ENCODE data around the gene DNAJC3. TPM values are rescaled to one million over a fixed set of nuclear protein-coding genes. Genes with fewer than 3 reads are reported as not detected.

The DNAJC3 gene
- total RNA-seq, 1 experiment from 2014 or later = 19.7 TPM

DNA sequence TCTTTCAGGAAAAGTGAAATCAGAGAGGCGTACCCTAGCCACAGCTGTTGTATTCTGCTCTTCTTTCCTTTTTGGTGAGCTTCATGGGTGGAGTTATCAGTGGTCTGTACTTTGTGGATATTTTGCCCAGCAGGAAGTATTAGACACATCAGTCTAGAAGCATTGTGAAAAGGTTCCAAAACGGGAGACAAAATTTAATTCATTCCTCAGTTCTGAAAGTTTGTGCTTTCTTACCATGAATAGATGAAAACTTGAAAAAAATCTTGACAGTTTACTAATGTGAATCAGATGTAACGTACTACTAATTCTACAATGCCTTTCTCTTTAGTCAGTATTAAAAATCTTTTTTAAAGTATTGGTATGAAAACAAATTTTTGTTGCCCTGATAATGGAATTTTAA is 116.8 kb downstream of the DNAJC3 start:
- H3K9ac ChIP-seq (ENCODE audit: low read length) = no peak overlapping the region
- no peaks in the 10 kb centered on the region for H4K20me1 ChIP-seq (ENCODE audit: insufficient read depth, low read depth, low read length)
- DNase-seq = no peak
- H3K27me3 ChIP-seq (ENCODE audit: low read length) = no peaks in the 10 kb centered on the region
- no peaks in the 10 kb centered on the region for H3K9me2 ChIP-seq (replicated peaks; ENCODE audit: insufficient read depth, low read length)
- H3K36me3 ChIP-seq (ENCODE audit: insufficient read depth, low read length) = peaks cover 24% of the 10 kb centered on the region
- no peak overlapping the region for H3K4me2 ChIP-seq (ENCODE audit: low read depth, low read length, poor library complexity, severe bottlenecking)
- H3K4me1 ChIP-seq (ENCODE audit: low read length) = no peaks in the 10 kb centered on the region
- H3K4me3 ChIP-seq (ENCODE audit: low read length) = no peak overlapping the region
- H3K9me3 ChIP-seq (ENCODE audit: low read length) = no peaks in the 10 kb centered on the region
- no peaks in the 10 kb centered on the region for H3K79me2 ChIP-seq (ENCODE audit: low read length)
- H3K27ac ChIP-seq (ENCODE audit: low read length) = no peak overlapping the region
- no peak overlapping the region for H2AFZ ChIP-seq (ENCODE audit: low read length)

DNA sequence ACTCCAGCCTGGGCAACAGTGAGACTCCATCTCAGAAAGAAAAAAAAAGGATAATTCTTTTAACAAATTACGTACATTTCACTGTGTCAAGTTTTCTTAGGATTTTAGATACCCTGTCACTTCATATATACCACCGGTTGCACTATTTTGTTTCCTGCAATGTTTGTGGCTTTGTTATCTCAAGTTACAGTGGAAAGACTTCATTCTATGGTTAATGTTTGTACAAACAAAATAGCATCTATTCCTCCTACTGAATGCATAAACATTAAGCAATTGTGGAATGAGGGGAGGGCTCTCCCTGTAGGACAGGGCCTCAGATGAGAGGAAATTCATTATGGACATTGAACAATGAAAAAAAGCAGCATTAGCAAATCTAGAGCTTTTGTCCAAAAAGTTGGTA is 120.1 kb downstream of the DNAJC3 start:
- H3K9ac ChIP-seq (ENCODE audit: low read length) = no peak overlapping the region
- no peak overlapping the region for H3K4me3 ChIP-seq (ENCODE audit: low read length)
- H3K9me2 ChIP-seq (replicated peaks; ENCODE audit: insufficient read depth, low read length) = no peaks in the 10 kb centered on the region
- H3K9me3 ChIP-seq (ENCODE audit: low read length) = no peaks in the 10 kb centered on the region
- H3K36me3 ChIP-seq (ENCODE audit: insufficient read depth, low read length) = peaks cover 12% of the 10 kb centered on the region; the same call in 1 of the 2 replicates
- H3K4me1 ChIP-seq (ENCODE audit: low read length) = no peaks in the 10 kb centered on the region
- H3K79me2 ChIP-seq (ENCODE audit: low read length) = no peaks in the 10 kb centered on the region
- H4K20me1 ChIP-seq (ENCODE audit: insufficient read depth, low read depth, low read length) = no peaks in the 10 kb centered on the region
- DNase-seq = no peak
- no peak overlapping the region for H2AFZ ChIP-seq (ENCODE audit: low read length)
- no peak overlapping the region for H3K27ac ChIP-seq (ENCODE audit: low read length)
- H3K4me2 ChIP-seq (ENCODE audit: low read depth, low read length, poor library complexity, severe bottlenecking) = no peak overlapping the region
- H3K27me3 ChIP-seq (ENCODE audit: low read length) = no peaks in the 10 kb centered on the region

DNA sequence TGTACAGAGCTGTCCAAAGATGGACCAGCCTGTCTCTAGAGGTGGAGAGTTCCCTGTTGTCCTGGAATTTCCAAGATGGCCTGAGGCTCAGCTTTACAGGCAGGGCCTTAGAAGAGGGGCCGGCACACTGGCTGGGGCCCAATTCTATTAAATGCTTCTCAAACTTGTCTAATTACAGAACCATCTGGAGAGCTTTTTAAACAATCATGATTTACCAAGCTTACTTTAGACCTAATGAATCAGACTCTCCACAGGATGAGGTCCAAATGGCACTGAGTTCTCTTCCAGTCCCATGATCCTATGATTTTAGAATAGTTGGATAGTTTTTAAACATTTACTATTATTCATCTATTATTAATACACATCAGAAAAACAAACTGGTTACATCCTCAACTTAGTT is 123.5 kb downstream of the DNAJC3 start:
- no peaks in the 10 kb centered on the region for H3K27me3 ChIP-seq (ENCODE audit: low read length)
- H3K9ac ChIP-seq (ENCODE audit: low read length) = no peak overlapping the region
- H3K9me2 ChIP-seq (replicated peaks; ENCODE audit: insufficient read depth, low read length) = no peaks in the 10 kb centered on the region
- H4K20me1 ChIP-seq (ENCODE audit: insufficient read depth, low read depth, low read length) = no peaks in the 10 kb centered on the region
- H3K9me3 ChIP-seq (ENCODE audit: low read length) = no peaks in the 10 kb centered on the region
- no peak overlapping the region for H3K4me2 ChIP-seq (ENCODE audit: low read depth, low read length, poor library complexity, severe bottlenecking)
- H3K4me1 ChIP-seq (ENCODE audit: low read length) = no peaks in the 10 kb centered on the region
- H3K27ac ChIP-seq (ENCODE audit: low read length) = no peak overlapping the region
- no peak overlapping the region for H2AFZ ChIP-seq (ENCODE audit: low read length)
- no peaks in the 10 kb centered on the region for H3K79me2 ChIP-seq (ENCODE audit: low read length)
- no peak overlapping the region for H3K4me3 ChIP-seq (ENCODE audit: low read length)
- no peaks in the 10 kb centered on the region for H3K36me3 ChIP-seq (ENCODE audit: insufficient read depth, low read length)
- DNase-seq = no peak

DNA sequence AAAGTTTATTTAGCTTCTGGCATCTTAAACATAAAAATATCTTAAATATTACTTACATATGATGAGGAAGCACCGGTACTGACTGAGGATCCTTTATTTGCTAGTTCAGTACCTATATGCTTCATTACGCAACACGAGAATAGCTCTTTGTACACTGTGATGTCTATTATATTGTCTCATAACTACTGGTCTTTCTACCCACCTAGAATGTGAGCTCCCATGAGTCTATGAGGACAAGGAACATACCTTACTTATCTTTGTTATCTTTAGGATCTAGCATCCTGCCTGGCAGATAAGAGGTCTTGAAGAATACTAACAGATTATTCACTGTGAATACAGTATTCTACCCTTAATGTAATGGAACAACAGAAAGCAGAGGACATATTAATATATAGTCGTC is 124.9 kb downstream of the DNAJC3 start:
- DNase-seq = no peak
- H3K4me1 ChIP-seq (ENCODE audit: low read length) = no peaks in the 10 kb centered on the region
- H4K20me1 ChIP-seq (ENCODE audit: insufficient read depth, low read depth, low read length) = no peaks in the 10 kb centered on the region
- H3K27me3 ChIP-seq (ENCODE audit: low read length) = no peaks in the 10 kb centered on the region
- no peaks in the 10 kb centered on the region for H3K9me2 ChIP-seq (replicated peaks; ENCODE audit: insufficient read depth, low read length)
- H2AFZ ChIP-seq (ENCODE audit: low read length) = no peak overlapping the region
- H3K9me3 ChIP-seq (ENCODE audit: low read length) = no peaks in the 10 kb centered on the region
- no peak overlapping the region for H3K4me3 ChIP-seq (ENCODE audit: low read length)
- H3K79me2 ChIP-seq (ENCODE audit: low read length) = 0 out of 2 replicates have a peak, but pooled peaks cover 2% of the 10 kb centered on the region
- no peak overlapping the region for H3K9ac ChIP-seq (ENCODE audit: low read length)
- no peaks in the 10 kb centered on the region for H3K36me3 ChIP-seq (ENCODE audit: insufficient read depth, low read length)
- H3K27ac ChIP-seq (ENCODE audit: low read length) = no peak overlapping the region
- no peak overlapping the region for H3K4me2 ChIP-seq (ENCODE audit: low read depth, low read length, poor library complexity, severe bottlenecking)

DNA sequence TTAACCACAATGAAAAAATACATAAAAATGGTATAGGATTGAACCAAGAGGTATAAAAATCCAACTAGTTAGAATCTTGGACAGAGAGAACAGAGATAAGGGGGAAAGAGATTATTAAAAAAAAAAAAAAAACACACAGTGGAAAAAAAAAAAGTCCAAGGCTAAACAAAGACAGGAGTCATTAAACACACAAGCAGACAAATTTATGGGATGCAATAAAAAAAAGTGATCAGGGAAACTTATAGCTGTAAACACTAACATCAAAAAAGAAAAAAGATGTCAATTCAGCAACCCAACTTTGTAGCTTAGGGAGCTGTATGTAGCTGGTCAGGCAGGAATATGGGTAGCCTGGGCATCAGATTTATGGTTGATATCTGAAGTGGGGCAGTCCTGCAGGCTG is 129.0 kb downstream of the DNAJC3 start:
- Histone ChIP-seq H3K9ac (ENCODE audit: low read length) (no peak overlapping the region), H3K4me3 (ENCODE audit: low read length) (no peak overlapping the region), H4K20me1 (ENCODE audit: insufficient read depth, low read depth, low read length) (no peaks in the 10 kb centered on the region), H3K36me3 (ENCODE audit: insufficient read depth, low read length) (no peaks in the 10 kb centered on the region; the same call in 1 of the 2 replicates), H3K79me2 (ENCODE audit: low read length) (0 out of 2 replicates have a peak, but pooled peaks cover 2% of the 10 kb centered on the region), H3K9me2 (replicated peaks; ENCODE audit: insufficient read depth, low read length) (no peaks in the 10 kb centered on the region), H3K4me2 (ENCODE audit: low read depth, low read length, poor library complexity, severe bottlenecking) (no peak overlapping the region), H3K27ac (ENCODE audit: low read length) (no peak overlapping the region), H2AFZ (ENCODE audit: low read length) (no peak overlapping the region), H3K9me3 (ENCODE audit: low read length) (no peaks in the 10 kb centered on the region), H3K27me3 (ENCODE audit: low read length) (no peaks in the 10 kb centered on the region), H3K4me1 (ENCODE audit: low read length) (no peaks in the 10 kb centered on the region; the same call in 1 of the 2 replicates)
- DNase-seq = no peak

DNA sequence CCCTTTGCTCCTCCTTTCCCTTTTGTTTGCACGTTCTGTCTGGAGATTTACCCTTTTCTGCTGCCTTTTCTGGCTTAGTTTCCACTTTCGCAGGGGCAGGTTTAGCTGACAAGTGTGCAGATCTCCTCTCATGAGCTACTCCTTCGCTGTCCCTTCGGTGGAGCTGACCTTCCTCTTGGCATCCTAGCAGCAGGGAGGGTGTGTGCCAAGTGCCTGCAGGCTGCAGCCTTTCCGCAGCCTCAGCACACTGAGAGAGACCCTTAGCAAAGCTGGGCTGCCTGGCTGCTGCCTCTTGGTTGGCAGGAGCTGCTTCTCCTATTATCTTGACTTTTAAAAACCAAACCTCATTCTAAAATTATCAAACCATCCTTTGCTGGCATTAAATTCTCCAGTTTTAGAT is 132.5 kb downstream of the DNAJC3 start:
- no peak overlapping the region for H3K27ac ChIP-seq (ENCODE audit: low read length)
- H3K4me3 ChIP-seq (ENCODE audit: low read length) = no peak overlapping the region
- H3K4me2 ChIP-seq (ENCODE audit: low read depth, low read length, poor library complexity, severe bottlenecking) = no peak overlapping the region
- no peaks in the 10 kb centered on the region for H4K20me1 ChIP-seq (ENCODE audit: insufficient read depth, low read depth, low read length)
- H3K9me2 ChIP-seq (replicated peaks; ENCODE audit: insufficient read depth, low read length) = no peaks in the 10 kb centered on the region
- no peak overlapping the region for H2AFZ ChIP-seq (ENCODE audit: low read length)
- no peak for DNase-seq
- no peaks in the 10 kb centered on the region for H3K9me3 ChIP-seq (ENCODE audit: low read length)
- no peaks in the 10 kb centered on the region for H3K27me3 ChIP-seq (ENCODE audit: low read length)
- H3K79me2 ChIP-seq (ENCODE audit: low read length) = 0 out of 2 replicates have a peak, but pooled peaks cover 2% of the 10 kb centered on the region
- H3K36me3 ChIP-seq (ENCODE audit: insufficient read depth, low read length) = peaks cover 6% of the 10 kb centered on the region
- H3K4me1 ChIP-seq (ENCODE audit: low read length) = no peaks in the 10 kb centered on the region; the same call in 1 of the 2 replicates
- H3K9ac ChIP-seq (ENCODE audit: low read length) = no peak overlapping the region

DNA sequence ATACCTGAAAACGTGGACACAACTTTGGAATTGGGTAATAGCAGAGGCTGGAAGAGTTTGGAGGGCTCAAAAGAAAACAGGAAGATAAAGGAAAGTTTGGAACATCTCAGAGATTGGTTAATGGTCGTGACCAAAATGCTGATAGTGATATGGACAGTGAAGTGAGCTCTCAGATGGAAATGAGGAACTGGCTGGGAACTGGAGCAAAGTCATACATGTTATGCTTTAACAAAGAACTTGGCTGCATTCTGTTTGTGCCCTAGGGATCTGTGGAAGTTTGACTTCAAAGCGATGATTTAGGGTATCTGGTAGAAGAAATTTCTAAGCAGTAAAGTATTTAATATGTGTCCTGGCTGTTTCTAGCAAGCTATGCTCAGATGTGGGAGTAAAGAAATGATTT is 136.2 kb downstream of the DNAJC3 start:
- H3K4me1 ChIP-seq (ENCODE audit: low read length) = no peaks in the 10 kb centered on the region; the same call in 1 of the 2 replicates
- no peak overlapping the region for H3K4me2 ChIP-seq (ENCODE audit: low read depth, low read length, poor library complexity, severe bottlenecking)
- H3K9ac ChIP-seq (ENCODE audit: low read length) = no peak overlapping the region
- no peaks in the 10 kb centered on the region for H3K27me3 ChIP-seq (ENCODE audit: low read length)
- no peaks in the 10 kb centered on the region for H3K9me3 ChIP-seq (ENCODE audit: low read length)
- H3K79me2 ChIP-seq (ENCODE audit: low read length) = no peaks in the 10 kb centered on the region
- peaks cover 12% of the 10 kb centered on the region for H3K36me3 ChIP-seq (ENCODE audit: insufficient read depth, low read length)
- DNase-seq = no peak
- H3K4me3 ChIP-seq (ENCODE audit: low read length) = no peak overlapping the region
- no peak overlapping the region for H3K27ac ChIP-seq (ENCODE audit: low read length)
- H4K20me1 ChIP-seq (ENCODE audit: insufficient read depth, low read depth, low read length) = no peaks in the 10 kb centered on the region
- no peaks in the 10 kb centered on the region for H3K9me2 ChIP-seq (replicated peaks; ENCODE audit: insufficient read depth, low read length)
- no peak overlapping the region for H2AFZ ChIP-seq (ENCODE audit: low read length)

DNA sequence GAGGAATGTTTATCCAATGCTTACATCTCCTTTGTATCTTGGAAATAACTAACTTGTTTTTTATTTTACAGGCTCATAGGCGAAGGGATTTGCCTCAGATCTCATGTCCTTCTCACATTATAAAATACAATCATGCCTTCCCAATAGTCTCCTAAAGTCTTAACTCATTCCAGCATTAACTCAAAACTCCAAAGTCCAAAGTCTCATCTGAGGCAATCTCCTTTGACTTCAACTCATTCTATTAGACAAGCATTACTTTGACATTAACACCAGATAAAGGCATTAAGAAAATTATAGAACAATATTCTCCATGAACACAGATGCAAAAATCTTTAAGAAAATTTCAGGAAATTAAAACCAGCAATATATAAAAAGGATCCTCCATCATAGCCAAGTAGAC is 137.6 kb downstream of the DNAJC3 start:
- H3K9me2 ChIP-seq (replicated peaks; ENCODE audit: insufficient read depth, low read length) = no peaks in the 10 kb centered on the region
- H4K20me1 ChIP-seq (ENCODE audit: insufficient read depth, low read depth, low read length) = no peaks in the 10 kb centered on the region
- no peak overlapping the region for H3K4me3 ChIP-seq (ENCODE audit: low read length)
- H3K9ac ChIP-seq (ENCODE audit: low read length) = no peak overlapping the region
- no peak for DNase-seq
- no peak overlapping the region for H2AFZ ChIP-seq (ENCODE audit: low read length)
- H3K9me3 ChIP-seq (ENCODE audit: low read length) = no peaks in the 10 kb centered on the region
- no peaks in the 10 kb centered on the region; the same call in 1 of the 2 replicates for H3K4me1 ChIP-seq (ENCODE audit: low read length)
- H3K79me2 ChIP-seq (ENCODE audit: low read length) = no peaks in the 10 kb centered on the region
- no peak overlapping the region for H3K27ac ChIP-seq (ENCODE audit: low read length)
- no peak overlapping the region for H3K4me2 ChIP-seq (ENCODE audit: low read depth, low read length, poor library complexity, severe bottlenecking)
- no peaks in the 10 kb centered on the region for H3K27me3 ChIP-seq (ENCODE audit: low read length)
- H3K36me3 ChIP-seq (ENCODE audit: insufficient read depth, low read length) = peaks cover 12% of the 10 kb centered on the region

DNA sequence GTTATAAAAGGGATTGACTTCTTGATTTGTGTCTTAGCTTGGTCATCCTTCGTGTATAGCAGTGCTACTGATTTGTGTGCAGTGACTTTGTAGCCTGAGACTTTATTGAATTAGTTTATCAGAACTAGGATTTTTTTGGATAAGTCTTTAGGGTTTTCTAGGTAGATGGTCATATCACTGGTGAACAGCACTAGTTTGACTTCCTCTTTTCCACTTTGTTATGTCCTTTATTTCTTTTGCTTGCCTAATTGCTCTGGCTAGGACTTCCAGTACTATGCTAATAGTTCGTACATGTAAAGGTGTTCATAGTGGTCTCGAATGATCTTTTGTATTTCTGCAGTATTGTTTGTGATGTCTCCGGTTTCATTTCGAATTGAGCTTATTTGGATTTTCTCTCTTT is 145.4 kb downstream of the DNAJC3 start:
- H3K27me3 ChIP-seq (ENCODE audit: low read length) = no peaks in the 10 kb centered on the region
- H3K79me2 ChIP-seq (ENCODE audit: low read length) = no peaks in the 10 kb centered on the region
- H2AFZ ChIP-seq (ENCODE audit: low read length) = no peak overlapping the region
- no peak overlapping the region for H3K9ac ChIP-seq (ENCODE audit: low read length)
- H3K4me3 ChIP-seq (ENCODE audit: low read length) = no peak overlapping the region
- H3K4me1 ChIP-seq (ENCODE audit: low read length) = no peaks in the 10 kb centered on the region
- peaks cover 19% of the 10 kb centered on the region for H3K36me3 ChIP-seq (ENCODE audit: insufficient read depth, low read length)
- H3K4me2 ChIP-seq (ENCODE audit: low read depth, low read length, poor library complexity, severe bottlenecking) = no peak overlapping the region
- no peak overlapping the region for H3K27ac ChIP-seq (ENCODE audit: low read length)
- no peak for DNase-seq
- no peaks in the 10 kb centered on the region for H4K20me1 ChIP-seq (ENCODE audit: insufficient read depth, low read depth, low read length)
- no peaks in the 10 kb centered on the region for H3K9me3 ChIP-seq (ENCODE audit: low read length)
- no peaks in the 10 kb centered on the region; the same call in 1 of the 2 replicates for H3K9me2 ChIP-seq (replicated peaks; ENCODE audit: insufficient read depth, low read length)
